Measurements from ENCODE around the gene CCNF.

GRCh38 chr16:2425825-2426430 is 3.3 kb upstream of the CCNF start:
- no peak for TF ChIP-seq CTCF (IDR thresholded peaks at IDR 0.05)
- TF ChIP-seq POLR2A (IDR thresholded peaks at IDR 0.05) = no peak

Data from ovary (tissue), 3 donors.